ENCODE data around the gene GAP43.

GAP43 gene, protein sequence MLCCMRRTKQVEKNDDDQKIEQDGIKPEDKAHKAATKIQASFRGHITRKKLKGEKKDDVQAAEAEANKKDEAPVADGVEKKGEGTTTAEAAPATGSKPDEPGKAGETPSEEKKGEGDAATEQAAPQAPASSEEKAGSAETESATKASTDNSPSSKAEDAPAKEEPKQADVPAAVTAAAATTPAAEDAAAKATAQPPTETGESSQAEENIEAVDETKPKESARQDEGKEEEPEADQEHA

DNA sequence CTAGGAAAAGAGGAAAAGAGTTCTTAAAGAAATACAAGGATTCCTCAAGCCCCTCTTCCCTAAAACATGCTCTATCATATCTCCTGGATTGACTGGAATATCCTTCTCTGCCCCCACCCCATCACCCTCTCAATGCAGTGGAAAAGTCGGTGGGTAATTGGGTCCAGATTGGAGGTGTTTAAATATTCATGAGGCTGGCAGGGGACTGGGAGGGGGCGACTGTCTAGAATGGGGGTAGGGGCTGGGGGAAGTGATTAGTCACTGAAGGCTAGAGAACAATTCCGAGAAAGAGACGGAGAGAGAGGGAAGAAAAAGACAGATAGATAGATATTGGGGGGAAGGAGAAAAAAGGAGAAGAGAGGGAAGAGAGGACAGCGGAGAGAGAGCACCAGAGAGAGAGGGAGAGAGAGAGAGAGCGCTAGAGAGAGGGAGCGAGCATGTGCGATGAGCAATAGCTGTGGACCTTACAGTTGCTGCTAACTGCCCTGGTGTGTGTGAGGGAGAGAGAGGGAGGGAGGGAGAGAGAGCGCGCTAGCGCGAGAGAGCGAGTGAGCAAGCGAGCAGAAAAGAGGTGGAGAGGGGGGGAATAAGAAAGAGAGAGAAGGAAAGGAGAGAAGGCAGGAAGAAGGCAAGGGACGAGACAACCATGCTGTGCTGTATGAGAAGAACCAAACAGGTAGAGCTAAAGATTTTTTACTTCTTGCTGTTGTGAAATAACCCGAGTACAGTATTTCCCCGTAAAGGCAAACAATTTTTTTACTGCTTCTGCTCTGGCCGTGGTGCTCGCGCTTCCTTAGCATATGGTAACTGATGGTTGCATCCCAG, at the start of gene GAP43:
Gene GAP43, plus strand, starts transcription at position 467 of the 825 bp plus-strand sequence. Its CDS starts 180 bp downstream, at position 647.
- no peak for DNase-seq

DNA sequence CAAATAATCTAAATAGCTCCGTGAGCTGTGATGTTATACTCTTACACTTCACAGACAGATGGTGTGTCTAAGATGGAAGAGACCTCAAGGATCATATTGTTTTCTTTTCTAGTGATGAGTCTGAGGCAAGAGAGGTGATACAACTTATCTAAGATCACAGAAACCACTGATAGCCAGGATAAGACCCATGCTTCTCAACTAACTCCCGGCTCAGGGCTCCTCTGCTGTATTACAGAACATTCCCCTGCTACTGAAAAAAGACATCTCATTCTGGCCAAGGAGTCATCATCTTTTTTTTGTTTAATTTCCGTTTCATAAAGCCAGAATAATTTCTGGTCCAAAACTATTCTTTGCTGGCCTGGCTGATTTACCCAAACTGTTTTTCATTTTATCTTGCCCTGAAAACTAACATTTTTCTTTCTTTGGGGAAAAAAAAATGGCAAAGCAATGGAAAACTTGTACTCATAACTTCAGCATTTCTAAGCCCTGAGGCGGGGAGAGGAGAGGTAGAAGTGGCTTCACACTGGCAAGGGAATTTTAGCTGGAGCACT, 46.9 kb upstream of the GAP43 start:
- no peak for DNase-seq

- no peak for DNase-seq
Observed at GRCh38 chr3:115577000-115577399, 46.3 kb upstream of the GAP43 start.

- no peak for DNase-seq
Observed at GRCh38 chr3:115578331-115578730, 45.0 kb upstream of the GAP43 start.

DNA sequence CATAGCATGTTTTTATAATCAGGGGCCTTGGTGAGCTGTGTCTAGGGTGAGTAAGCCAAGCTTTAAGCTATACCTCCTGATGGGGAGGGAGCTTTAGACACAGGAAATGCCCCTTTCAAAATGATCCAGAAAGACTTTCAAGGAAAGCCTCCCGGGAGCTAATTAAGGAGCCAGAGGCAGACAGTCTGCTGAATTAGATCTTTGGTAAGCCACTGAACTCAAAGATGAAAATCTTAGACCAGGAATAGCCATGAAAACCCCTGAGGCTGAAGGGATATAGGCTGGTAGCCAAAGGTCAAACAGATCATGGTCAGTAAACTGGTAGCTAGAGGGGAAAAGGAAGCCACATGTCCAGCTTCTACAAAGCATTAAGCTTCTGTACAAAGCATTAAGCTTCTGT, 42.7 kb upstream of the GAP43 start:
- DNase-seq, result no peak

GRCh38 chr3:115581362-115582135, 41.8 kb upstream of the GAP43 start:
- no peak for DNase-seq

DNA sequence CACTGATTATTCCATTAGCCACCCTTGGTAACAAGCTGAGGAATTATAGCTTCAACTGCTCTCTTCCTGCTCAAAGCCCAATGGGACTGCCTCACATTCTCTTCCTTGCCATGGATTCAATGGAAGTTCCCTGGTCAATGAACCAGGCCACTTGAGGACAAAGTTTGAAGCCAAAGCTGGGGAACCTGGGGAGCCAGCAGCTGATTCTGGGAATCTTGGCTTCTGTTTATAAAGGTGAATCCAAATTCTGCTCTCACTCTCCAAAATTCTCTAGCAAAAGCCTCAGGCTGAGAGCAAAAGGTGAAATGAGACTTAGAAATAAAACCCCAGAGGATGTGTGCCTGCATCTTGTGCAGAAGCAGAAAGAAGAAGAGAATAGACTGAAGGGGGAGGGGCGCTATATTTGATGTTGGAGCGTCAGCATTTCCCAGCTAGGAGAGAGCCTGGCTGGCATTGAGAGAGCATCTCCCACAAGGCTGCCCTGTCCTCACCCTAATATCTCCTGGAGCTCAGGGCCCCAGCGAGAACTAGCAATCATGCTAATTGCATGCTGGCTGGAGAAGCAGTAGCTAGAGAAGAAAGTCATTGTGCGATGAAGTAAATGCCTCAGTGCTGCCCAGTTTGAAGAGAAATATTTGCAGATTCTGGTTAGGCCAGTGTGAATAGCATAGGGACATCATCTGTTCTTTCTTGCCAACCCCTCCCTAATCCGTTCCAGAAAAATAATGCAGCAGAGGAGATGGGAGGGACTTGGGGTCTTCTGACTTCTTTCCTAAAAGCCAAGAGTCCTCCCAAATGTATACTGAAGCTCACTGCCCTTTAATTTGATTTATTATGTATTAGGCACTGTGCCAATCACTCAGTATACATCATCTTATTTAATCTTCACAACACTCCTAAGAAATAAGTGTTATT, 34.9 kb upstream of the GAP43 start:
- DNase-seq, result no peak

GRCh38 chr3:115590873-115591272, 32.4 kb upstream of the GAP43 start:
- DNase-seq, result no peak

GRCh38 chr3:115595611-115596275, 27.6 kb upstream of the GAP43 start:
- no peak for DNase-seq

DNA sequence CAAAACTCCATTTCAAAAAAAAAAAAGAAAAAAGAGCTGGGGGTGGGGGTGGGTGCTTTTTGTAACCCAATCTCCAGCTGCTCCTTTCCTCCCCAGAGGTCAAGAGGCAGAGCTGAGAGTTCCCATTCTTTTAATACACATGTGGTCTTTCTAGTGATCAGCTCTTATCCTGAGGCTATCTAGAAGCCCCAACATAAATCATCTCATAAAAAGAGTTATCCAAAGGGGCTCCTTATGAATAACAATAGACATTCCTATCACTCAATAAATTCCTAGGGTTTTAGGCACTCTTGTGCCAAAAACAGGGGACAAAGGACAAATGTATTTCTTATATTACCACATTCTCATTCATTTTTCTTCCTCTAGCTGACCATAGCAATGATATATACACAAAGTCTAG, 25.1 kb upstream of the GAP43 start:
- DNase-seq, result no peak

DNA sequence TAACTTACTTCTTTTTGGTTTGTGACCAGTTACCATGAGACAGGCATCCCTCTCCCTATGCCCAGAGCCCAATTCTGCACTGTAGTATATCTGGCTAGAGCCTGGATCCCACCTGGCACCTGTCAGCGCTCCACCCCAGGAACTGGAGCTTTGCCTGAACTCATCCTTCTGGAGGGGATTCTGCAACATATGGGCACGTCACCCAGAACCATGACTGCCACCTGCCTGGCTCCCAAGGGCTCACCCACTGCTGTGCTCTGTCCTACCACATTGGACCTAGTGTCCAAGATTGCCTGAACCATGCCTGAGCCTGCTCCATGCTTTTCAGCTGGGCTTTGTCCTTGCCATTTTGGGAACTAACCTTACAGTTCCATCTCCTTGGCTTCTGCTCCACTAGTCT, 21.1 kb upstream of the GAP43 start:
- DNase-seq, result no peak

DNA sequence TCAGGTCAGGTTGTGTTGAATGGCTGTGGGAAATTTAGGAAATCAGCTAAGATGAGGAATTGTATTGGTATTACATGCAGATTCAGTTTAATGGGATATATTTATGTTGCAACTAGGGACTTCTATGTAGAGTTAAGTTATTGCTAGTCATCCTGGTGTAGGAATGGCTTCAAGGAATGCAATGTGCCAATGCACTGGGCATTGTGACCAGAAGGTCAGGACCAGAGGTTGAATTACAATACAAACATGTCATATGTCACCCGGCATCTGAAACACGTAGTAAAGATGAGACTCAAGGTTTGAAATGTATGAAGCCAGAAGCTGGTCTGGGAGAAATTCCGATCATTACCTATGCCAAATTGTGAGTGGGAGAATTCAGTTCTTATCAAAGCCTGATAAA, 11.7 kb upstream of the GAP43 start:
- DNase-seq, result no peak

DNA sequence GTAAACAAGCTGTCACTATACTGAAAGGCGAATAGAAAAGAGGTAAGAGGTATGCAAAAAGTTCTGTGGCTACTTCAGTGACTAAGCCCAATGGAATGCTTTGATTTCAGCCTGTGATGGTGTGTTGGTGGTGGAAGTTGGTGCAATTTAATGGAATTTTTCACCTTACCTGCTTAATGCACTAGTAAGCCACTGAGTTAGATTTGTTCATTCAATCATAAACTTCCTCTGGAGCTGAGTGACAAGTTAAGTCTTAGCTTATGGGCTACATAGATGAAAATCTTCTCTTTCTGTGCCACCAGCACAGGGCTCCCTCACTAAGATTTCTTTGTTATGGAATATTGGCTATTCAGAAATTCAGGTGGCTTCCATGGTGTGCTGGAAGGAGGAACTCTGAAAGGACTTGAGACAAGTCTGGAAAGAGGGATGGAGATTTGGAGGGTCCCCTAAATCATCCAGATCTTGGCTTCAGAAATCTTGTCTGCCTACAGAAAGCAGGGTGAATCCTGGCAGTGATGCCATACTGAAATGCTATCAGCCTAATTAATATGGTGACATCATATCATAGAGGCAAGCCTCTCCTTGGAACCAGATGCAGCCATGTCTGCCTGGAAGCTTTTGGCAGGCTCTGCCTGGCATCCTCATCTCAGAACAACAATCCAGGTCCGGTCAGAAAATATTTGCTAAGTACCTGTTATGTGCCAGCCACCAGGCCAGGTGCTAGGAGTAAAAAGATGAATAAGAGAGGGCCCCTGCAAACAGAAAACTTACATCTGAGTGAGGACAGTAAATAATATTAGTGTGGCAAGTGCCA, 8.1 kb upstream of the GAP43 start:
- no peak for DNase-seq

GRCh38 chr3:115616461-115616860, 6.8 kb upstream of the GAP43 start:
- no peak for DNase-seq

DNA sequence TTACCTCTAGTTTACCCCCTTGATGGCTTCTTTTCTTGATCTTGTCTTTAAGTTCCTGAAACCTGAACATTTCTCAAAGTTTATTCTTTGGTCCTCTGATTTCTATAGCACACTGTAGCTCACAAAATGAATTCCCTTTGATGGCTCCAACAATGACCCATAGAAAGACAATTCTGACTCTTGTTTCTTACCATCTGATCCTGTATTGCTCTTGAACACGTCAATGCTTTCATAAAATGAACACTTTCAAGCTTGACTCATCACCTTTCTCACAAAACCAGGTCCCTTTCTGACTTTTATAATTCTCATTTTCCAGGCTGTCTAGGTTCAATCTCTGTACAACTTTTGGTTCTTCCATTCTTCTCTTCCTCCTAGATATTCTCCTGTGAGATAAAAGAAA, 5.7 kb upstream of the GAP43 start:
- no peak for DNase-seq

GRCh38 chr3:115624029-115624741, 875 bp downstream of the GAP43 start:
- DNase-seq, result no peak

- no peak for DNase-seq
Observed at GRCh38 chr3:115624901-115625300, 1.6 kb downstream of the GAP43 start.

DNA sequence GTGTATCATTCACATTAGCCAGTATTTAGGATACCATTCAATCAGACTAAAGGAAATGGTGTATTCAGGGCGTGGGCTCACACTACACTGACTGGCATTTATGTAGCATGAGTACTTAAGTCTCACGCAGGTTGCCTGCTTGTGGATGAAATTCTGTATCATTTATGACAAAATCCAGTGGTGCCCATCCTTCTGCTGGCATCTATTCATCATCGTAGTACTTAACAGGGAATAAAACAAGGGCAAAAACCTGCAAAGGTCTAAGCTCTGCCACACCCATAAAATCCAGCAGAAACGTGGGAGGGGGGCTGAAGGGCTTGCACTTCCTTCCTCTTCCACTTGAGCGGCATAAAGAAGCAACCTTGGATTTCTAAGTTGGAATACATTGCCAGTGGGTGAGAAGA, 2.7 kb downstream of the GAP43 start:
- no peak for DNase-seq

DNA sequence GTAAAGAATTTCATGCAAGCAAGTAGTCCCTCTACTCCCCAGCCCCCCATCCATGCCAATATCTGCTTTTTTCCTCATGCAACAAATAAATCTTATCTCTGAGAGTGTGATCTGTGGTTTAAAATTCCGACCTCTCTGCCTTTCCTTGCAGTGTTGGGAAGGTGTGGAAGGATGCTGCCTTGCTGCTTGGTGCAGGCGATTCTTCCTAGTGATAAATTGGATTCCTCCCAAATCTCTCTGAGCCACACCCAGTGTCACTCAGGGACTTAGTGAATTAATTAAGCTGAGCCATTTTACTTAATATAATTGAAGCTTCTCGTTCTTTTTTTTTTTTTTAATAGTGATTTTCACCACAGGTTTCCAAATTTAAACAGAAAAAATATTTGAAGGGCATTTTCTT, 3.4 kb downstream of the GAP43 start:
- DNase-seq, result no peak
